ENCODE data around the gene LAMTOR2.

The LAMTOR2 gene

DNA sequence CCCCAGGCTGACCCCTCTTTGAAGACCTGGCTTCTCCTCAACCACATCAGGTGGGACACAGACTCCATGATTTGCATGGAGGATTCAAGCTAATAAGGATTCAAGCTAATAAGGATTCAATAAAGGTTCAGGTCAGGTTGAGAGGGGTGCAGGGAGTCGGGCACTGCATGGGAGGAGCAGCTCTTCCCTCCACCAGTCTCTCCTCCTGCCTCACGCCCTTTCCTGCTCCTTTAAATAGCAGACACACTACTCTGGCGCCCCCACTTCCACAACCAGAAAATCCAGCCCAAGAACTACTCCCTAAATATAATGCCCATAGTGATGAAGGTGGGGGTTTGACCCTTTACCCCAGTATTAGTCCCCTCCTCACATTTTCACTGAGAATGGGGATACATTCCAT, 20.6 kb downstream of the LAMTOR2 start:
- H3K27ac ChIP-seq (ENCODE audit: low read depth, low read length): no peak overlapping the region

DNA sequence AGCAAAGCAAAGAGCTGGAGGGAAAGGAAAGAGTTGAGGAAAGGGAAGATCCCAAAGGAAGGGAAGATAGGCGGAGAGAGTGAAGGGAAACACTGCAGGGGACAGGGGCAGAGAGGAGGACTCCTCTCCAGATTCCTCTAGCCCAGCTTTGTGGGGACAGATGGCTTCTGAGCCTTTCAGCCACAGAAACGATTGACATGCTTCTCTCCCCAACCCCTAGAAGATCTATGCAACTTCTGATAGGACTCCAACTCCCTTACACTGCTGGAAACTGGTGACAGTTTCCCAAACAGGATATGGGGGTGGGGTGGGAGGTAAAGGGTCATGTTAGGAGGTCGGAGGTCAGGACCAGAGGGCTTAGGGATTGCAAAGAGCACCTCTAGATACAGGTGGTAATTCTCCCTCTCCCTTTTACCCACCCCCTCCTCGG, 21.2 kb downstream of the LAMTOR2 start:
- H3K27ac ChIP-seq (ENCODE audit: low read depth, low read length): no peak overlapping the region
- H3K4me1 ChIP-seq (ENCODE audit: control insufficient read depth in 1 of 2, insufficient read depth in 2 of 2, low read length in 2 of 2): peaks cover 5% of the 10 kb centered on the region in 2 donors
- H3K36me3 ChIP-seq (ENCODE audit: control insufficient read depth in 1 of 2, insufficient read depth in 2 of 2, low read length in 2 of 2): peaks cover 7 to 12% of the 10 kb centered on the region in 2 donors
- peak overlapping the region in 1 of 2 donors; percentile 39 for H3K9ac ChIP-seq (ENCODE audit: low read depth in 1 of 2, low read length in 2 of 2)
- no peaks in the 10 kb centered on the region for H3K9me3 ChIP-seq (ENCODE audit: control insufficient read depth in 1 of 2, low read length in 2 of 2)
- H3K4me3 ChIP-seq (ENCODE audit: low read depth in 1 of 2, low read length in 2 of 2): peak overlapping the region; percentile 43 to 67
- no peaks in the 10 kb centered on the region for H3K27me3 ChIP-seq (ENCODE audit: control insufficient read depth in 1 of 2, insufficient read depth in 2 of 2, low read length in 2 of 2)

More for the DNA sequence above, 20.6 kb downstream of the LAMTOR2 start:
- Histone ChIP-seq H3K9ac (ENCODE audit: low read depth in 1 of 2, low read length in 2 of 2) (no peak overlapping the region), H3K9me3 (ENCODE audit: control insufficient read depth in 1 of 2, low read length in 2 of 2) (no peaks in the 10 kb centered on the region), H3K27me3 (ENCODE audit: control insufficient read depth in 1 of 2, insufficient read depth in 2 of 2, low read length in 2 of 2) (no peaks in the 10 kb centered on the region), H3K4me1 (ENCODE audit: control insufficient read depth in 1 of 2, insufficient read depth in 2 of 2, low read length in 2 of 2) (peaks cover 5% of the 10 kb centered on the region in 2 donors), H3K4me3 (ENCODE audit: low read depth in 1 of 2, low read length in 2 of 2) (no peak overlapping the region), H3K36me3 (ENCODE audit: control insufficient read depth in 1 of 2, insufficient read depth in 2 of 2, low read length in 2 of 2) (peaks cover 11 to 19% of the 10 kb centered on the region in 2 donors)

DNA sequence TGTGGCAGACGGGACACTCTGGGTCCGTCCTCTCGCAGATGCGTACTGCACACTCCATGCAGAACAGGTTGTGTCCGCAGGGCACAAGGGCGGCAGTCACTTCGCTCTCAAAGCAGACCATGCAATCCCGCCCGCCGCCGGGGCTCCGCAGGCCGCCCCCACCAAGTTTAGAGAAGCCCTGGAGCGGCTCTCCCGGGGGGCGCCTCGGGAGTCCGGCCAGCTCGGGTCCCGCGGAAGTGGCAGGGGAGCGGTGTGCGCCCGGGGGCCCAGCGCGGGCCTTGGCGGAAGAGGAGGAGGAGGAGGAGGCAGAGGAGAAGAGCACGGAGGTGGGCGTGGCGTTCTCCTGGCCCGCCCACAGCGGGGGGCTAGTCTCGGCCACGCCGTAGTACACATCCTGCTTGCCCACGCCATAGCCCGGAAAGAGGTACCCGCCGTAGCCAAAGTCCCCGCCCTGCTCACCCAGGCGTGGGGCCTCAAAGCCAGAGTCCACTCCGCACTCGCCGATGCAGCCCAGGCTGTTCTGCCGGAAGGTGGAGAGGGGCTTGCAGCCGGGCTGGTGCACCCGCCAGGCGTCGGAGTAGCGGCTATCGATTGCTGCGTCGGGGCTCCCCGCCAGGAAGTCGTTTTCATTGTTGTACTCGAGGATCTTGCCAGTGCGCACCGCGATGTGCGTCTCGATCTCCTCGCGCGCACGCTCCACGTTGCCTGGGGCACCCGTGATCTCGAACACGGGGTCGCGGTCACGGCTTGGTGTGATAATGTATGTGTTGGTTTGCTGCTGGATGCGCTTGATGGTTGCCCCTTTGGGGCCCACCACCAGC, 22.2 kb downstream of the LAMTOR2 start:
- no peaks in the 10 kb centered on the region for H3K9me3 ChIP-seq (ENCODE audit: control insufficient read depth in 1 of 2, low read length in 2 of 2)
- peak overlapping the region; percentile 32 to 39 for H3K9ac ChIP-seq (ENCODE audit: low read depth in 1 of 2, low read length in 2 of 2)
- H3K27ac ChIP-seq (ENCODE audit: low read depth, low read length): no peak overlapping the region
- H3K4me1 ChIP-seq (ENCODE audit: control insufficient read depth in 1 of 2, insufficient read depth in 2 of 2, low read length in 2 of 2): peaks cover 5% of the 10 kb centered on the region in 2 donors
- peaks cover 0 to 4% of the 10 kb centered on the region in 2 donors for H3K27me3 ChIP-seq (ENCODE audit: control insufficient read depth in 1 of 2, insufficient read depth in 2 of 2, low read length in 2 of 2)
- peak overlapping the region; percentile 43 to 67 for H3K4me3 ChIP-seq (ENCODE audit: low read depth in 1 of 2, low read length in 2 of 2)
- H3K36me3 ChIP-seq (ENCODE audit: control insufficient read depth in 1 of 2, insufficient read depth in 2 of 2, low read length in 2 of 2): peaks cover 7 to 8% of the 10 kb centered on the region in 2 donors

DNA sequence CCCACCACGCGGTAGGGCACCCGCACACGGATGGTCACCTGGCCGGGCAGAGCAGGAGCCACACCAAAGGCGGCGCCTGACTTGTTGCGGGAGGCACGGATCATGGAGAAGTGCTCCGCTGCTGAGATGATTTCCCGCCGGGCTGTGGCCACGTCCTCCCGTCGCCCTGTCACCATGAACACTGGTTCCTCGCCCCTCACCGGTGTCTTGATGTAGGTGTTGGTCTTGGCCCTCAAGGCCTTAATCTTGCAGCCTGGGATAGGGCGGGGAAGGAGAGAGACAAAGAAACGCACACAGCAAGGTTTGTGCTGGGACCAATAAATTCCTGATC, 22.8 kb downstream of the LAMTOR2 start:
- peaks cover 0 to 4% of the 10 kb centered on the region in 2 donors for H3K27me3 ChIP-seq (ENCODE audit: control insufficient read depth in 1 of 2, insufficient read depth in 2 of 2, low read length in 2 of 2)
- H3K36me3 ChIP-seq (ENCODE audit: control insufficient read depth in 1 of 2, insufficient read depth in 2 of 2, low read length in 2 of 2): peaks cover 7% of the 10 kb centered on the region in 2 donors
- no peak overlapping the region for H3K9ac ChIP-seq (ENCODE audit: low read depth in 1 of 2, low read length in 2 of 2)
- no peak overlapping the region for H3K27ac ChIP-seq (ENCODE audit: low read depth, low read length)
- no peaks in the 10 kb centered on the region for H3K9me3 ChIP-seq (ENCODE audit: control insufficient read depth in 1 of 2, low read length in 2 of 2)
- H3K4me3 ChIP-seq (ENCODE audit: low read depth in 1 of 2, low read length in 2 of 2): no peak overlapping the region
- H3K4me1 ChIP-seq (ENCODE audit: control insufficient read depth in 1 of 2, insufficient read depth in 2 of 2, low read length in 2 of 2): peaks cover 5% of the 10 kb centered on the region in 2 donors

DNA sequence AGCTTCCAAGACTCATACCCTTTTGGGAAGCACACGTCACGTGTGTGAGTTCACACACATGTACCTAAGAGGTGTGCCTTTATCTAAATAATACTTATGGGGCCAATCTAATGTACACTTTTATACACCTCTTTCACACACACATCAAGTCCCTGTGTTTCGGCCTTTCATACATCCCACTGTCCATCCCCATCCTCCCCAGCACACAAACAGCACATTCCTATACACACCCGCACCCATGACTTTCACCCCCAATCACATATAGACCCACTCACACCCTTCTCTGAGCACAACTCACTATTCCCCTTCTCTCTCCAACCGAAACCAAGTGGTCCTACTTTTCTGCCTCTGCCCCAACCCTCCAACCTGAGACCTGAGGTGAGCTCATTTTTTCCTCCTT, 24.1 kb downstream of the LAMTOR2 start:
- Histone ChIP-seq H3K4me3 (ENCODE audit: low read depth in 1 of 2, low read length in 2 of 2) (no peak overlapping the region), H3K4me1 (ENCODE audit: control insufficient read depth in 1 of 2, insufficient read depth in 2 of 2, low read length in 2 of 2) (peaks cover 5 to 8% of the 10 kb centered on the region in 2 donors), H3K36me3 (ENCODE audit: control insufficient read depth in 1 of 2, insufficient read depth in 2 of 2, low read length in 2 of 2) (no peaks in the 10 kb centered on the region), H3K9me3 (ENCODE audit: control insufficient read depth in 1 of 2, low read length in 2 of 2) (no peaks in the 10 kb centered on the region), H3K27ac (ENCODE audit: low read depth, low read length) (no peak overlapping the region), H3K9ac (ENCODE audit: low read depth in 1 of 2, low read length in 2 of 2) (no peak overlapping the region), H3K27me3 (ENCODE audit: control insufficient read depth in 1 of 2, insufficient read depth in 2 of 2, low read length in 2 of 2) (peaks cover 0 to 4% of the 10 kb centered on the region in 2 donors)

DNA sequence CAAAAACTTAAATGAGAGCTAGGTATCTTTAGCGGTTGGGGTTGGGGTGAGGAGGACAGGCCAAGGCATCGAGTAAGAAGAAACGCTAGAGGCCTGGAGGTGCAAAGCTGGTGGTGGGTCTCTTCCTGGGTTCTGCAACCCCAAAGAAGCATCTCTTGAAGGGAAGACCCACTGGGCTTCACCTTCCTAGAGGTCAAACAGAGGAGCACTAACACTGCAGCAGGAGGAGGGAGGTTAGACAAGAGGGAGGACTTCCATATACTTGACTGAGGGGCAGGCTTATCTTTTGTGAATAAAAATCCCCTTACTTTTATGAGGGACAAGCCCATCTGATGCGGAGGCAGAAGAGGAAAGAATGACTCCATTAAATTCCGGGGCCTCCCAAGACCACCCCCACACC, 25.2 kb downstream of the LAMTOR2 start:
- Histone ChIP-seq H3K9me3 (ENCODE audit: control insufficient read depth in 1 of 2, low read length in 2 of 2) (no peaks in the 10 kb centered on the region), H3K4me3 (ENCODE audit: low read depth in 1 of 2, low read length in 2 of 2) (no peak overlapping the region), H3K27ac (ENCODE audit: low read depth, low read length) (no peak overlapping the region), H3K4me1 (ENCODE audit: control insufficient read depth in 1 of 2, insufficient read depth in 2 of 2, low read length in 2 of 2) (peaks cover 5 to 8% of the 10 kb centered on the region in 2 donors), H3K9ac (ENCODE audit: low read depth in 1 of 2, low read length in 2 of 2) (no peak overlapping the region), H3K27me3 (ENCODE audit: control insufficient read depth in 1 of 2, insufficient read depth in 2 of 2, low read length in 2 of 2) (peaks cover 0 to 4% of the 10 kb centered on the region in 2 donors), H3K36me3 (ENCODE audit: control insufficient read depth in 1 of 2, insufficient read depth in 2 of 2, low read length in 2 of 2) (no peaks in the 10 kb centered on the region)

DNA sequence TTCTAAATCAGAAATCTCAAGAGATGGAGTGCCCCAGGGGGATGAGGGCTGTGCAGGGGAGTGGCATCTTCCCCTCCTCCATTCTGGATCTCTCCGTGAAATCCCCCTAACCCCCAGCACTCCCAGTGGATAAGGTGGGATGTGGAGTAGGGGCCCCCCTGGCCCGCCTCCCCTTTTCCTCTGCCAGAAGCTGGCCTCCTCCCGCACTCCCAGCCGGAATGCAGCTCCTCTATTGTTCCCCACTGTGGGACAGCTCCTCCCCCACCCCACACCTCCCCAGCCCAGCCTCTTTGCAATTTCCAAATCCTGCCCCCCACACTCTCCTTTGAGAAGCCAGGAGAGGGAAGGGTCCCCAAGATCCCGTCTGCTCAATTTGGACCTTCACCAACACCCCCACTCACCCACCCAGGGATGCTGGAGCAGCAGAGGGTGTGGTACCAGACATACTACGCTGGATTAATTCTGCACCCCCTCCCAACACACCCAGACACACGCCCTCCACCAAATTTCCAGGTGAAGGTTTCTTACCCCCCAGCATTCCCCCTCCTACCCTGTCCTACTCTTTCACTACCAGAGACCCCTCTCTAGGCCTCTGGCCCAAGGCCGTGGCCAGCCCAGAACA, 25.8 kb downstream of the LAMTOR2 start:
- H3K27me3 ChIP-seq (ENCODE audit: control insufficient read depth in 1 of 2, insufficient read depth in 2 of 2, low read length in 2 of 2): peaks cover 0 to 4% of the 10 kb centered on the region in 2 donors
- no peaks in the 10 kb centered on the region for H3K9me3 ChIP-seq (ENCODE audit: control insufficient read depth in 1 of 2, low read length in 2 of 2)
- peaks cover 5 to 8% of the 10 kb centered on the region in 2 donors for H3K4me1 ChIP-seq (ENCODE audit: control insufficient read depth in 1 of 2, insufficient read depth in 2 of 2, low read length in 2 of 2)
- H3K27ac ChIP-seq (ENCODE audit: low read depth, low read length): no peak overlapping the region
- H3K36me3 ChIP-seq (ENCODE audit: control insufficient read depth in 1 of 2, insufficient read depth in 2 of 2, low read length in 2 of 2): no peaks in the 10 kb centered on the region
- H3K4me3 ChIP-seq (ENCODE audit: low read depth in 1 of 2, low read length in 2 of 2): no peak overlapping the region
- no peak overlapping the region for H3K9ac ChIP-seq (ENCODE audit: low read depth in 1 of 2, low read length in 2 of 2)

DNA sequence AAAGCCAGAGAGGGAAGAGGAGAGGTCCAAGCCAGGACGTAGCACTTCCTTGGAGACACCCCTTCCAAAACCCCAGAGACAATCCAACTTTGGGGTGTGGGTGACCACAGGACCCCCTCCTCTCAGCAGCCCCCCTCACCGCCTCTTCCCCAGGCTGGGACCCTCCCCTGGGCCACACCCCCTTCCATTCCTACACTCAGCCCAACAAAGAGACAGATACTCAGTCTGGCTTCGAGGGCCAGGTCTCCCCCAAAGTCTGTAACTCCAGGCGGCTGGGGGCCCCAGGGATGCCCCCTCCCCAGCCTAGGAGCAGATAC, 26.2 kb downstream of the LAMTOR2 start:
- Histone ChIP-seq H3K9ac (ENCODE audit: low read depth in 1 of 2, low read length in 2 of 2) (no peak overlapping the region), H3K27ac (ENCODE audit: low read depth, low read length) (no peak overlapping the region), H3K4me3 (ENCODE audit: low read depth in 1 of 2, low read length in 2 of 2) (peak overlapping the region in 1 of 2 donors; percentile 22)

DNA sequence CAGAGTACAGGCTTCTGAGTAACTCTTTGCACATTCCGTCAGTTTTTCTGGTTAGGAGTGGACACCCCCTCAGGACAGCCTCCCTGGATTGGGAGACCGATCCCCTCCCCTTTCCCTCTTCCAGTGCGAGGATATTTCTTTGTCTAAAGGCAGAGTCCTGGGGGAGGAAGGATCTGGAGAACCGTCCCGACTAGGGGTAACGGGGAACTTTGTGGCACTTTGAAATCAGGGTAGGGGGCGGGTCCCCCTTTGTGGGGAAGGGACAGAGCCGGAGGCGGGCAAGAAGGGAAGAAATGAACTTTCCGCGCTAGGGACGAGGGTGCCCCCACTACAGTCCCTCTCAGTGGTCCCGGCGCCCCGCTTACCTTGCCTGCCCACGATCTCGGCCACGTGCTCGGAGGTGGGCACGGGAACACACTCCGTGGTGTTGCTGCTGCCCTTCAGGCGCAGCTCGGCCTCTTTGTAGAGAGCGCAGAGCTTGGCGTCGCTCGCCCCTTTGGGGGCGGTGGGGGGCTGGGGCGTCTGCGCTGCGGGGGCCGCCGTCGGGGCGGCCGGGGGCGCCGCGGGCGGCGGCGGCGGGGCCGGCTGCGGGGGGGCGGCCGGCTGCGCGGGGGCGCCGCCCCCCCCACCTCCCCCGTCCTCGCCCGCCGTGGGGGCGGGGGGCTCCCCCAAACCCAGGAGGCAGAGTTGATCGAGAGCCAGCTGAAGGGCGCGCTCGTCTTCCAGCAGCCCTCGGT, 26.8 kb downstream of the LAMTOR2 start:
- Histone ChIP-seq H3K36me3 (ENCODE audit: control insufficient read depth in 1 of 2, insufficient read depth in 2 of 2, low read length in 2 of 2) (no peaks in the 10 kb centered on the region), H3K27ac (ENCODE audit: low read depth, low read length) (no peak overlapping the region), H3K9ac (ENCODE audit: low read depth in 1 of 2, low read length in 2 of 2) (no peak overlapping the region), H3K27me3 (ENCODE audit: control insufficient read depth in 1 of 2, insufficient read depth in 2 of 2, low read length in 2 of 2) (peaks cover 0 to 4% of the 10 kb centered on the region in 2 donors), H3K4me3 (ENCODE audit: low read depth in 1 of 2, low read length in 2 of 2) (peak overlapping the region; percentile 51 to 75), H3K4me1 (ENCODE audit: control insufficient read depth in 1 of 2, insufficient read depth in 2 of 2, low read length in 2 of 2) (peaks cover 0 to 4% of the 10 kb centered on the region in 2 donors), H3K9me3 (ENCODE audit: control insufficient read depth in 1 of 2, low read length in 2 of 2) (no peaks in the 10 kb centered on the region)

More for the DNA sequence above, 26.2 kb downstream of the LAMTOR2 start:
- H3K4me1 ChIP-seq (ENCODE audit: control insufficient read depth in 1 of 2, insufficient read depth in 2 of 2, low read length in 2 of 2): peaks cover 4 to 8% of the 10 kb centered on the region in 2 donors
- H3K36me3 ChIP-seq (ENCODE audit: control insufficient read depth in 1 of 2, insufficient read depth in 2 of 2, low read length in 2 of 2): no peaks in the 10 kb centered on the region
- no peaks in the 10 kb centered on the region for H3K9me3 ChIP-seq (ENCODE audit: control insufficient read depth in 1 of 2, low read length in 2 of 2)
- peaks cover 0 to 4% of the 10 kb centered on the region in 2 donors for H3K27me3 ChIP-seq (ENCODE audit: control insufficient read depth in 1 of 2, insufficient read depth in 2 of 2, low read length in 2 of 2)

DNA sequence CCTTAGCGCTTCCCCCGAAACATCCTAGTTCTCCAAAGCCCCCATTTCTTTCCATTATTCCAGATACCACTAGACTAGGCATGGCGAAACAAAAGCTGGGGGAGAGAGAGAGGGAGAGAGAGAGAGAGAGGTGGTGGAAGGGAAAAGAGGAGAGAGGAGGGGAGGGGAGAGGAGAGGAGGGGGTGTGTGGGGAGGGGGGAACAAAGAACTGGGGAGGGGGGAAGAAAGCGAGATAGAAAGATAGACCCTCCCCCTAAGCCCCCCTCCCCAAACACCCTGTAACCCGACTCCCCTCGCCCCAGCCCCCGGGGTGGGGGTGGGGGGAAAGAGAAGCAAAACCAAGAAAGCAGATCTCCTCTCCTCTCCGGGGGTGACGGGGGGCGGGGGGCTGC, 27.3 kb downstream of the LAMTOR2 start:
- no peak overlapping the region for H3K27ac ChIP-seq (ENCODE audit: low read depth, low read length)
- H3K36me3 ChIP-seq (ENCODE audit: control insufficient read depth in 1 of 2, insufficient read depth in 2 of 2, low read length in 2 of 2): no peaks in the 10 kb centered on the region
- peaks cover 0 to 4% of the 10 kb centered on the region in 2 donors for H3K4me1 ChIP-seq (ENCODE audit: control insufficient read depth in 1 of 2, insufficient read depth in 2 of 2, low read length in 2 of 2)
- peak overlapping the region; percentile 75 to 80 for H3K4me3 ChIP-seq (ENCODE audit: low read depth in 1 of 2, low read length in 2 of 2)
- peaks cover 0 to 4% of the 10 kb centered on the region in 2 donors for H3K27me3 ChIP-seq (ENCODE audit: control insufficient read depth in 1 of 2, insufficient read depth in 2 of 2, low read length in 2 of 2)
- no peaks in the 10 kb centered on the region for H3K9me3 ChIP-seq (ENCODE audit: control insufficient read depth in 1 of 2, low read length in 2 of 2)
- H3K9ac ChIP-seq (ENCODE audit: low read depth in 1 of 2, low read length in 2 of 2): peak overlapping the region in 1 of 2 donors; percentile 48
